Mesodermal cell (in vitro differentiated cells): ENCODE measurements around the gene KDM4C. TPM values are rescaled to one million over a fixed set of nuclear protein-coding genes. Genes with fewer than 3 reads are reported as not detected.
"Not testable (repeated sequence)": the region's sequence is repeated elsewhere in the genome, so short reads cannot be mapped to it uniquely, and the experiment has no call there.

ENCODE experiments used
- H3K27ac ChIP-seq: 2 replicates; pipeline ENCODE4 v1.7.0; 2013; ENCODE audit warnings: mild to moderate bottlenecking, low read depth, low read length, moderate library complexity; ENCODE audit not compliant: severe bottlenecking
- H3K36me3 ChIP-seq: 2 replicates; pipeline ENCODE4 v1.7.1; 2013; ENCODE audit warnings: mild to moderate bottlenecking, low read length, moderate library complexity; ENCODE audit not compliant: control insufficient read depth, insufficient read depth
- H3K4me1 ChIP-seq: one replicate; pipeline ENCODE4 v1.7.1; 2013; ENCODE audit warnings: mild to moderate bottlenecking, low read length; ENCODE audit not compliant: insufficient read depth, control insufficient read depth, poor library complexity, severe bottlenecking
- H3K4me3 ChIP-seq: 2 replicates; pipeline ENCODE4 v1.7.0; 2013; ENCODE audit warnings: low read length, control low read depth, mild to moderate bottlenecking; ENCODE audit not compliant: insufficient read depth, poor library complexity, severe bottlenecking; ENCODE audit errors: extremely low read depth
- H3K9me3 ChIP-seq: 2 replicates; pipeline ENCODE4 v1.7.1; 2013; ENCODE audit warnings: mild to moderate bottlenecking, low read length, moderate library complexity; ENCODE audit not compliant: control insufficient read depth
- WGBS, 2 experiments: methylation state at CpG; one replicate each; pipeline ENCODE4 v1.1.5; 2013; ENCODE audit warnings: missing lambda C conversion rate in 2 of 2; ENCODE audit not compliant: insufficient coverage in 2 of 2; 5-methylcytosine and 5-hydroxymethylcytosine counted together
- polyA plus RNA-seq, 2 experiments: library from polyadenylated mRNA; stranded (reverse); fragments of 50-300 nt; gene quantifications; one replicate each; pipeline ENCODE4 v1.2.3, GENCODE V29; 2013

KDM4C gene
- 7.0 TPM for polyA plus RNA-seq (2013, experiment 1 of 2)
- polyA plus RNA-seq (2013, experiment 2 of 2): 6.4 TPM

- Histone ChIP-seq H3K36me3 (no peaks in the 10 kb centered on the region), H3K27ac (peak within 1 kb of the TSS; percentile 92), H3K4me1 (no peaks in the 10 kb centered on the region), H3K9me3 (no peaks in the 10 kb centered on the region), H3K4me3 (peak within 1 kb of the TSS; percentile 90)
- WGBS, 2 experiments: 0 to 1% methylated on average over 56 to 65 of the region's 80 CpGs
Measured at GRCh38 chr9:6757456-6758247, at the start of gene KDM4C. TSS of gene KDM4C (plus strand) at chr9:6757973. CDS start at chr9:6792989, 35,016 bp downstream.

GRCh38 chr9:6708732-6709131 lies 49.0 kb upstream of the KDM4C start:
- H3K4me3 ChIP-seq: no peak overlapping the region
- no peak overlapping the region for H3K27ac ChIP-seq
- WGBS, 2 experiments: 77 to 80% methylated on average over 1 of the region's 2 CpGs
- H3K4me1 ChIP-seq: no peaks in the 10 kb centered on the region
- peaks cover 7% of the 10 kb centered on the region for H3K9me3 ChIP-seq
- H3K36me3 ChIP-seq: no peaks in the 10 kb centered on the region

GRCh38 chr9:6711403-6711802 lies 46.4 kb upstream of the KDM4C start:
- H3K4me3 ChIP-seq: no peak overlapping the region
- no peaks in the 10 kb centered on the region for H3K36me3 ChIP-seq
- WGBS, 2 experiments: 93% methylated on average over 2 of the region's 3 CpGs; no CpG with 5 or more reads in 1 of the 2 experiments
- H3K27ac ChIP-seq: no peak overlapping the region
- H3K4me1 ChIP-seq: no peaks in the 10 kb centered on the region
- peaks cover 7% of the 10 kb centered on the region for H3K9me3 ChIP-seq

GRCh38 chr9:6712041-6712440 lies 45.7 kb upstream of the KDM4C start:
- Histone ChIP-seq H3K9me3 (peaks cover 7% of the 10 kb centered on the region), H3K36me3 (no peaks in the 10 kb centered on the region), H3K4me3 (no peak overlapping the region), H3K27ac (no peak overlapping the region), H3K4me1 (no peaks in the 10 kb centered on the region)
- WGBS, 2 experiments: 89 to 97% methylated on average over 3 of the region's 3 CpGs

- Histone ChIP-seq H3K27ac (no peak overlapping the region), H3K36me3 (no peaks in the 10 kb centered on the region), H3K9me3 (no peaks in the 10 kb centered on the region), H3K4me3 (no peak overlapping the region), H3K4me1 (no peaks in the 10 kb centered on the region)
- 88% methylated on average over 2 of the region's 2 CpGs; no CpG with 5 or more reads in 1 of the 2 experiments for WGBS, 2 experiments
Measured at GRCh38 chr9:6714176-6714575, 43.6 kb upstream of the KDM4C start.

GRCh38 chr9:6715153-6715754 lies 42.5 kb upstream of the KDM4C start:
- H3K36me3 ChIP-seq, H3K27ac ChIP-seq, H3K4me3 ChIP-seq, H3K4me1 ChIP-seq, H3K9me3 ChIP-seq: not testable (repeated sequence)
- 94% methylated on average over 27 to 28 of the region's 28 CpGs for WGBS, 2 experiments

- H3K4me3 ChIP-seq: no peak overlapping the region
- H3K9me3 ChIP-seq: no peaks in the 10 kb centered on the region
- no peaks in the 10 kb centered on the region for H3K4me1 ChIP-seq
- no peak overlapping the region for H3K27ac ChIP-seq
- WGBS, 2 experiments: 83 to 88% methylated on average over 52 to 61 of the region's 61 CpGs
- no peaks in the 10 kb centered on the region for H3K36me3 ChIP-seq
Measured at GRCh38 chr9:6715755-6716643, 41.8 kb upstream of the KDM4C start.

GRCh38 chr9:6716766-6717165 lies 41.0 kb upstream of the KDM4C start:
- no peak overlapping the region for H3K4me3 ChIP-seq
- 86 to 92% methylated on average over 6 to 9 of the region's 9 CpGs for WGBS, 2 experiments
- H3K36me3 ChIP-seq: no peaks in the 10 kb centered on the region
- H3K9me3 ChIP-seq: no peaks in the 10 kb centered on the region
- no peak overlapping the region for H3K27ac ChIP-seq
- H3K4me1 ChIP-seq: no peaks in the 10 kb centered on the region

GRCh38 chr9:6723881-6724420 lies 33.8 kb upstream of the KDM4C start:
- 100% methylated on average over 1 of the region's 2 CpGs; no CpG with 5 or more reads in 1 of the 2 experiments for whole genome bisulfite sequencing, 2 experiments
- Histone ChIP-seq H3K4me3 (no peak overlapping the region), H3K4me1 (no peaks in the 10 kb centered on the region)

GRCh38 chr9:6733257-6733656 lies 24.5 kb upstream of the KDM4C start:
- 100% methylated on average over 2 to 3 of the region's 3 CpGs for WGBS, 2 experiments
- no peaks in the 10 kb centered on the region for H3K4me1 ChIP-seq
- H3K9me3 ChIP-seq: peaks cover 7% of the 10 kb centered on the region
- no peak overlapping the region for H3K27ac ChIP-seq
- no peak overlapping the region for H3K4me3 ChIP-seq
- H3K36me3 ChIP-seq: no peaks in the 10 kb centered on the region

More at GRCh38 chr9:6723881-6724420, 33.8 kb upstream of the KDM4C start:
- Histone ChIP-seq H3K9me3 (no peaks in the 10 kb centered on the region), H3K36me3 (no peaks in the 10 kb centered on the region), H3K27ac (no peak overlapping the region)
